DMS153 (cell line): Measurements from ENCODE around the gene ZNF367.
A peak's percentile ranks its signal among the peaks of the same experiment; 100 is the strongest.

Source experiments
- DNase-seq: peaks from one replicate; lab custom pipeline; 2025; lab: John Stamatoyannopoulos, UW

The ZNF367 gene

GRCh38 chr9:96436456-96437126 lies 18.4 kb upstream of the ZNF367 start:
- DNase-seq, result no peak

GRCh38 chr9:96436063-96436455 lies 17.9 kb upstream of the ZNF367 start:
- no peak for DNase-seq

- no peak for DNase-seq
These were observed 17.2 kb upstream of the ZNF367 start for GRCh38 chr9:96435345-96435744.

GRCh38 chr9:96430377-96430776 lies 12.2 kb upstream of the ZNF367 start:
- DNase-seq, result no peak

- no peak for DNase-seq
These were observed 11.6 kb upstream of the ZNF367 start for GRCh38 chr9:96429732-96430131.

GRCh38 chr9:96425500-96426169 lies 7.5 kb upstream of the ZNF367 start:
- no peak for DNase-seq

GRCh38 chr9:96423985-96424336 lies 5.8 kb upstream of the ZNF367 start:
- DNase-seq, result no peak

- DNase-seq, result no peak
These were observed 5.3 kb upstream of the ZNF367 start for GRCh38 chr9:96423322-96423984.

GRCh38 chr9:96420468-96421219 lies 2.5 kb upstream of the ZNF367 start:
- DNase-seq, result no peak

- no peak for DNase-seq
These were observed 1.5 kb upstream of the ZNF367 start for GRCh38 chr9:96419691-96419969.

GRCh38 chr9:96418920-96419690 lies 935 bp upstream of the ZNF367 start:
- peak; percentile 56 for DNase-seq

- no peak for DNase-seq
These were observed 498 bp downstream of the ZNF367 start for GRCh38 chr9:96417661-96418082.

GRCh38 chr9:96417051-96417586 lies 1.1 kb downstream of the ZNF367 start:
- peak; percentile 72 for DNase-seq

- peak; percentile 72 for DNase-seq
These were observed 4.6 kb downstream of the ZNF367 start for GRCh38 chr9:96413302-96414221.

- DNase-seq, result no peak
These were observed 5.8 kb downstream of the ZNF367 start for GRCh38 chr9:96412174-96412913.

- no peak for DNase-seq
These were observed 6.9 kb downstream of the ZNF367 start for GRCh38 chr9:96411129-96411838.

- DNase-seq, result no peak
These were observed 9.5 kb downstream of the ZNF367 start for GRCh38 chr9:96408409-96409280.
